T47D (cell line): Measurements from ENCODE around the gene ADCY4.

Experiments used
- DNase-seq, 2 experiments: peaks; one replicate each; pipeline versions ENCODE4 v3.0.0 to v3.0.0-alpha.2; 2011 to 2012; ENCODE audit warnings: low read depth in 1 of 2, low spot score in 1 of 2
- JUND ChIP-seq: IDR thresholded peaks from 2 replicates; pipeline ENCODE4 v1.6.1; 2012; ENCODE audit warnings: low read depth
- in situ Hi-C: cut with HindIII; loops from 2 replicates; pipeline ENCODE4 v1.10.0; 2016; ENCODE audit warnings: low sequenced_read_pairs, low pct_unique_long_range_greater_than_20kb

ADCY4 gene

GRCh38 chr14:24315243-24315806 is 19.5 kb downstream of the ADCY4 start:
- no peak for TF ChIP-seq JUND

GRCh38 chr14:24314377-24315193 is 20.3 kb downstream of the ADCY4 start:
- in situ Hi-C loops, result no loop called here
- no peak for DNase-seq
- TF ChIP-seq JUND, result no peak

More at GRCh38 chr14:24315243-24315806, 19.5 kb downstream of the ADCY4 start:
- in situ Hi-C loops, result no loop called here
- no peak for DNase-seq

- in situ Hi-C loops, result no loop called here
- TF ChIP-seq JUND, result no peak
- no peak for DNase-seq
Observed at GRCh38 chr14:24313913-24314312, 21.0 kb downstream of the ADCY4 start.

GRCh38 chr14:24312736-24313507 is 21.9 kb downstream of the ADCY4 start:
- no peak for TF ChIP-seq JUND
- no peak for DNase-seq
- in situ Hi-C loops, result no loop called here

GRCh38 chr14:24311837-24312615 is 22.8 kb downstream of the ADCY4 start:
- no peak for DNase-seq
- TF ChIP-seq JUND, result no peak

GRCh38 chr14:24310646-24311604 is 23.9 kb downstream of the ADCY4 start, which contains the start of gene LTB4R:
TSS of gene LTB4R (plus strand) at chr14:24311502. CDS start at chr14:24315652, 4,150 bp downstream.
- no peak for DNase-seq
- TF ChIP-seq JUND, result no peak
- in situ Hi-C loops, result no loop called here

More at GRCh38 chr14:24311837-24312615, 22.8 kb downstream of the ADCY4 start:
- in situ Hi-C loops, result no loop called here

GRCh38 chr14:24310265-24310645 is 24.6 kb downstream of the ADCY4 start:
- in situ Hi-C loops, result no loop called here
- no peak for DNase-seq
- TF ChIP-seq JUND, result no peak

GRCh38 chr14:24309538-24310264 is 25.2 kb downstream of the ADCY4 start, which contains the start of gene LTB4R2:
TSS of gene LTB4R2 (plus strand) at chr14:24310140. CDS start at chr14:24310665, 525 bp downstream.
- in situ Hi-C loops, result no loop called here
- TF ChIP-seq JUND, result no peak
- no peak for DNase-seq

GRCh38 chr14:24308342-24309124 is 26.3 kb downstream of the ADCY4 start:
- in situ Hi-C loops, result no loop called here
- DNase-seq, result no peak
- no peak for TF ChIP-seq JUND
